GM19468 (cell line): ENCODE results near the gene NOLC1.
"Not testable (repeated sequence)": the region's sequence is repeated elsewhere in the genome, so short reads cannot be mapped to it uniquely, and the experiment has no call there.

Experiments used
- ATAC-seq: cut with Tn5 transposase; IDR thresholded peaks from one replicate; pipeline ENCODE4 v1.9.1; 2021; ENCODE audit warnings: mild to moderate bottlenecking, moderate library complexity, moderate number of reproducible peaks; ENCODE audit not compliant: unreplicated experiment; ENCODE audit errors: extremely low read depth

The NOLC1 gene

DNA sequence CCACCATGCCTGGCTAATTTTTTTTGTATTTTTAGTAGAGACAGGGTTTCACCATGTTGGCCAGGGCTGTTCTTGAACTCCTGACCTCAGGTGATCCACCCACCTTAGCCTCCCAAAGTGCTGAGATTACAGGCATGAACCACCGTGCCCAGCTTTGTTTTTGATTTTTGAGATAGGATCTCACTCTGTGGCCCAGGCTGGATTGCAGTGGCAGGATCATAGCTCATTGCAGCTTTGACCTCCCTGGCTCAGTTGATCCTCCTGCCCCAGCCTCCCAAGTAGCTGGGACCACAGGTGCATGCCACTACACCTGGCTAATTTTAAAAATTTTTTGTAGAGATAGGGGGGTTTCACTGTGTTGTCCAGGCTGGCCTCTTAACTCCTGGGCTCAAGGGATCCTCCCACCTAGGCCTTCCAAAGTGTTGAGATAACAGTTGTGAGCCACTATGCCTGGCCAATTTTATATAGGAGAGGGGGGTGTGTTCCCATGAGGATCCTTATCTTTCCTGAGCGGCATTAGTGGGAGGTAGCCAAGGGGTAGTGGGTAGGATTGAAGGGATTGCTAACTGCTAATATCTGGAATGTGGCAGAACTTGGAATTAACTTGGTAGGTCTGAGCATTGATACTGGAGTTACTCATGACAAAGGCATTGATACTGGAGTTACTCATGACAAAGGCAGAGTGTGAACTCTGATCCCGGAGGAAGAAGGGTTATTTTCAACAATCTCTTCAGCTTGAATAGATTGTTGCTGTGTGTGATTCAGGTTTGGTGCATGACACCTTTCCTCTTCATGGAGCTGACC lies 1.0 kb upstream of the NOLC1 start:
- ATAC-seq, result no peak

DNA sequence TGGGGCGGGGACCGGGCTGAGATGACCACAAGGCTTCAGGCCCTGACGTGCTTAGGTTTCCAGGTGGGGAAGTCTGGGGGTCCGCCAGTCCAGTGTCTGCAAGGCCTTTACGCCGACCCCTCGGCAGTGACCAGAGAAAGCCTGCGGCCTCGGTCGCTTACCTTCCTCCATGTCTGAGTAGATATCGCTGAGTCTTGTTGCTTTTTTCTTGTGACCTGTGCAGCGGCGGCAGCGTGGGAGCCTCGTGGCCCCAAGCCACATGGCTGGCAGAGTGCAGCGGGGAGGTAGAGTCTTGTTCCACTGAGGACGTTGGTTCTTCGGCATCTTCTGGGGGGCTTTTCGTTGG lies 329 bp downstream of the NOLC1 start:
- ATAC-seq, result no peak

DNA sequence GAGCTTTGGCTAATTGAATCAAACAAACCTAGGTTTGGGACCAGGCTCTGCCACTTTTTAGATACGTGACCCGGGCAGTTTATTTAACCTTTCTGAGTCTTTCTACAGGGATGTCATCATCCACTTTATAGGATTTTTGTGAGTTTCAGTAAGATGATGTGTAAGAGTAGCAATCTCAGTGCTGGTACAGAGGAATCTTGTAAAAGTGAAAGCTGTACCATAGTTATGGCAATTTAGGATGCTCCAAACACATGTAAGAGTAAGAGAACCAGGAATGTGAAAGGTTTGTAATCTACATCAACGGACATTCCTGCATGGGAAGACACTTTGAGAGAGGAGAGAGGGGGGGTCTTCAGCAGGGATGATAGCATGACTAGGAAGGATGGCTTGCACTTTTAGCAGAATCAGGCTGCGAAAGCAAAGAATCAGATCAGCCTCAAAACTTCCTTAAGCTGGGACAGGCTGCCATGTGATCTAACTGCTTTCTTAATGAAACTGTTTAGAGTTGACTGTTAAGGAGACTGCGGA lies 968 bp downstream of the NOLC1 start:
- ATAC-seq, result no peak

DNA sequence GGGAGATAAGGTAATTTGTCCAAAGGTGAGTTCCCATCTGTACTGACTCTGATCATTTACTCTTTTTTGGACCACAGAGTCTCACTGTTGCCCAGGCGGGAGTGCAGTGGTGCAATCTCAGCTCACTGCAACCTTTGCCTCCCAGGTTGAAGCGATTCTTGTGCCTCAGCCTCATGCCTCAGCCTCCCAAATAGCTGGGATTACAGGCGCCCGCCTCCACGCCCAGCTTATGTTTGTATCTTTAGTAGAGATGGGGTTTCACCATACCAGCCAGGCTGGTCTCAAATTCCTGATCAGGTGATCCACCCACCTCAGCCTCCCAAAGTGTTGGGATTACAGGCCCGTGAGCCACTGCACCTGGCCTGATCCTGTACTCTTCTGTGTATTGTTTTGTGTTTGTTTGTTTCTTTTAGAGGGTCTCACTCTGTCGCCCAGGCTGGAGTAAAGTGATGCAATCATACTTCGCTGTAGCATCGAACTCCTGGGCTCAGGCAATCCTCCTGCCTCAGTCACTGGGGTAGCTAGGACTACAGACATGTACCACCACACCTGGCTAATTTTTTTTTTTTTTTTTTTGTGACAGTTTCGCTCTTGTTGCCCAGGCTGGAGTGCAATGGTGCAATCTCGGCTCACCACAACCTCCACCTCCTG lies 2.4 kb downstream of the NOLC1 start:
- no peak for ATAC-seq

DNA sequence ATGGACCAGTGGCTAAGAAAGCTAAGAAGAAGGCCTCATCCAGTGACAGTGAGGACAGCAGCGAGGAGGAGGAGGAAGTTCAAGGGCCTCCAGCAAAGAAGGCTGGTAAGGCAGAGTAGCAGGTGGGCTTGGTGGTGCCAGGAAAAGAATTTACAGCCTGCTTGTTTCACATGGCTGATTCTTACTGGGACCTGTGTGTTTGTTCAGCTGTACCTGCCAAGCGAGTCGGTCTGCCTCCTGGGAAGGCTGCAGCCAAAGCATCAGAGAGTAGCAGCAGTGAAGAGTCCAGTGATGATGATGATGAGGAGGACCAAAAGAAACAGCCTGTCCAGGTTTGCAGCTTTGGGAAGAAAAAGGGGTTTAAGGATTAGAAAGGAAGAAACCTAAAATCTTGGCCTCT lies 5.0 kb downstream of the NOLC1 start:
- no peak for ATAC-seq

DNA sequence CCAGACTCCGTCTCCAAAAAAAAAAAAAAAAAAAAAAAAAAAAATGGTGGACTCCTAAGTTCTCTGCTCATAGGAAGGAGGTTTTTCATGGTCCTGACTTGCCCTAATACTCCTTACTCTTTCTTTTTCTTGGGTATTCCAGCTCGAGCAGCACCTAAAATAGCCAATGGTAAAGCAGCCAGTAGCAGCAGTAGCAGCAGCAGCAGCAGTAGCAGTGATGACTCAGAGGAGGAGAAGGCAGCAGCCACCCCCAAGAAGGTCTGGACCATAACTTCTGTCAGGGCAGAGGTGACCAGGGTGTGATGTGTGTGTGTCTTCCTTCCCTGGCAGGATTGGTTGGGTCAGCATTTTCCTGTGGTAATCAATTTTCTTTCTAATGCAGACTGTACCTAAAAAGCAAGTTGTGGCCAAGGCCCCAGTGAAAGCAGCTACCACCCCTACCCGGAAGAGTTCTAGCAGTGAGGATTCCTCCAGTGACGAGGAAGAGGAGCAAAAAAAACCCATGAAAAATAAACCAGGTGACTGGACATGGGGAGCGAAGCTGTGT lies 6.9 kb downstream of the NOLC1 start:
- no peak for ATAC-seq

DNA sequence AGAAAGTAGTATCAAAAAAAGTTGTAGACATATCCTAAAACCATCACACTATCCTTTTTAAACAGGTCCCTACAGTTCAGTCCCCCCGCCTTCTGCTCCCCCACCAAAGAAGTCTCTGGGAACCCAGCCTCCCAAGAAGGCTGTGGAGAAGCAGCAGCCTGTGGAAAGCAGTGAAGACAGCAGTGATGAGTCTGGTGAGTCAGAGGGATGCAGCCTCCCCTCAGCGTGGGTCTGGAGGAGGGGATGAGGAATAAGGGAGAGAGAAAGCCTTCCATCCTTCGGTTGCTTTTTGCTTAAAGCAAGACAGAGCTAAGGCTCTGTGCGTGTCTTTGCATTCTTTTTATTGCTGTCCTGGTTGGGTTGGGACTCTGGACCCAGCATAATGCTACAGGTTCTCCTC lies 7.6 kb downstream of the NOLC1 start:
- no peak for ATAC-seq

DNA sequence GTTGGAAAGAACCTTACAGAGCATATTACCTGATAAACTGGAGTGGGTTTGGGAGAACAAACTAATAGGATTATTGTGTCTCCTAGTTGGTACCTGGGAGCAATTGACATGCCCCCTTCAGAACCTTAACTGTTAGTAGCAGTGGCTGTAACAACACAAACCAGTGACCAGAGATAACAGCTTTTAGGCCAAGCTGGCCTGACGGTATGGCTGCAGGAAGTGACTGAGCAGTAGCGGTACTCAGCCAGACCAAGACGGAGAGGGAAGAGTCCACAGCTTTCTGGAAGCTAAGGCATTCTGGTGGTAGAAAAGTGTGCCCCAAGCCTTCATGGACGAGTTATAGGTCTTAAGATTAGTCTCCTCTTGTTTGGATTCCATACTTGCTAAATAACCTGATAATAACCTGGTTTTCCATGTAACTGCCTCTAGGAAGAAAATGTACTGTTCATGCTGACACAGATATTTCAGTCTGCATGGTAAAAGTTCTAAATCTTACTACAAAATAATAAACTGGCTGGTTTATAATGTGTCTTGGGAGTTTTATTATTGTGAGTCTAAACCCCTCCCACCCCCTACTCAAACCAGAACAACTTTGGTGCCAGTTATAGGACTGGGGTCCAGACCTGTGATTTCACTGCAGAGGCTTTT lies 11.3 kb downstream of the NOLC1 start:
- ATAC-seq, result no peak

DNA sequence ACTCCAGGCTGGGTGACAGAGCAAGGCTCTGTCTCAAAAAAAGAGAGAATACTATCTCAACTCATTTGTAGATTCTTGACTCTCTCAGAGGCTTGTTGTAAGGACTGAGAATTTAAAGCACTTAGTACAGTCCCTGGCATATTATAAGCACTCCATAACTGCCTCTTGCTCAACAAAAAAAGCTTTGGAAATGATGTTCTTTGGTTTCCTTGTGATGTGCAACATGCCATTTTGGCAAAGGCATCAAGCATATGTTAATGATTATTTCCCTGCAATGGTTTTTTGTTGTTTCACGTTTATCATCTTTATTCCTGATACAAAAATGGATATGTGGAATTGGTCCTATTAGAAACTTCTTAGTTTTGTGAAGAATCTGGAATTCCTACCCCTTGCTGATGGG lies 15.7 kb downstream of the NOLC1 start:
- ATAC-seq, result no peak

DNA sequence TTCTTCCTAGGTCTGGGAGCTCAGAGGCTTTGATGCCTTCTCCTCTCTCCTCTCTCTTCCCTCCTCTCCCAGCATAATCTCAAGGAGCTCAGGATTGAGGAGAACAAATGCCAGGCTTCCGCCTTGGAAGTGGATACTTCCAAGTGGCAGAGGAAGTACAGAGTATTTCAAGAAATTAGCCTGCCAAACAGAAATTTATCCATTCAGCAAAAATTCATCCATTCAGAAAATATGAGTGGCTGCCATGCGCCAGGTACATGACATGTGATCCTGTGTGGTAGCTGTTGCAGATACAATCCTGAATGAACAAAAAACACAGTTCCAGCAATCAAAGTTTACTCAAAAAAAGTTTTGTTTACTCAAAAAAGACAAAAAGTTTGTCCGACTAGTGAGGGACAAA lies 18.4 kb downstream of the NOLC1 start:
- no peak for ATAC-seq

DNA sequence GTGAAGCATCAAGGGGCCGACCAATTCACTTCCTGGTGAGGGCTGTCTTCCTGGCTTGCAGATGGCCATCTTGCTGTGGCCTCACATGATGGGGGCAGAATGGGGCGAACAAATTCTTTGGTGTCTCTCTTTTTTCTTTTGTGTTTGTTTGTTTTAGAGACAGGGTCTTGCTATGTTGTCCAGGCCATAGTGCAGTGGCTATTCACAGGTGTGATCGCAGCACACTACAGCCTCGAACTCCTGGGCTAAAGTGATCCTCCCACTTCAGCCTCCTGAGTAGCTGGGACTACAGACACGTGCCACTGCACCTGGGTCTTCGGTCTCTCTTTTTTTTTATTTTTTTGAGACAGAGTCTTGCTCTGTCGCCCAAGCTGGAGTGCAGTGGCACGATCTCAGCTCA lies 20.1 kb downstream of the NOLC1 start:
- ATAC-seq, result no peak

DNA sequence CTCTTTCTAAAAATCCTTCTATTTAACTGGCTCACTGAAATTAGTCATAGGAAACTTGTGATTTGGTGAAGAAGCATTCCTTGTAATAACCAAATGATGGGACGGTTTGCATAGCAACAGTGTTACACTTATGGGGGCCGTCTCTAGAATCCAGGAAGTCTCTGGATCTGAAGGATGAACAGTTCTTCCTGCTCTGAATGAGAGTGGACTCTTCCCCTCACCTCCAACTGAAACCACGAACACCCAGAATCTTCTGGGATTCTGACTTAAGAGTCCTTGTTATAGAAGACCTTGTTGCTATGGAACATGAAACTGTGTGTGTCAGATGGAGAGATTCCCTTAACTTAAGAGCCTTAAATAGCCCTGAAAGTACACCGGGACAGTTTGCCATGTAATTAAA lies 23.2 kb downstream of the NOLC1 start:
- ATAC-seq, result no peak

DNA sequence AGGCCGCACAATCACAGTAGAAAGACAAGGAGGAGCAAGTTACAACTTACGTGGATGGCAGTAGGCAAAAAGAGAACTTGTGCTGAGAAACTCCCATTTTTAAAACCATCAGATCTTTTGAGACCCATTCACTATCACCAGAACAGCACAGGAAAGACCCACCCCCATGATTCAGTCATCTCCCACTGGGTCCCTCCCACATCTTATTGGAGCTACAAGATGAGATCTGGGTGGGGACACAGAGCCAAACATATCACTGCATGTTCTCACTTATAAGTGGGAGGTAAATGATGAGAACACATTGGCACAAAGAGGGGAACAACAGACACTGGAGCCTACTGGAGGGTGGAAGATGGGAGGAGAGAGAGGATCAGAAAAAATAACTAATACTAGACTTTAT lies 32.4 kb downstream of the NOLC1 start:
- no peak for ATAC-seq

DNA sequence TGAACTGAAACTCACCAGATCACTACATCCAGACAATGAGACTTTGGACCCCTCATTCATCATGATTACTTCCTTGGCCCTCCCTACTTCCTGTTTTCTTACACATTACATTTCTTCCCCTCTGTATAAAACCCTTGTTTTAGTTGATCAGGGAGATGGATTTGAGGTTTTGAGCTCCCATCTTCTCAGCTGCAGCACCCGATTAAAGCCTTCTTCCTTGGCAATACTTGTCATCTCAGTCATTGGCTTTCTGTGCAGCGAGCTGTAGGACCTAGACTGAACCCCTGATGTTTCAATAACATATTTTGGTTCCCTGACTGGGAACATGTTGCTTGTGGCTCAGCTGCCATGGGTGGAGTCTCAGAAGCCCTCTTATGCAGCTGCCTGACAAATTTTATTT lies 33.1 kb downstream of the NOLC1 start:
- no peak for ATAC-seq

DNA sequence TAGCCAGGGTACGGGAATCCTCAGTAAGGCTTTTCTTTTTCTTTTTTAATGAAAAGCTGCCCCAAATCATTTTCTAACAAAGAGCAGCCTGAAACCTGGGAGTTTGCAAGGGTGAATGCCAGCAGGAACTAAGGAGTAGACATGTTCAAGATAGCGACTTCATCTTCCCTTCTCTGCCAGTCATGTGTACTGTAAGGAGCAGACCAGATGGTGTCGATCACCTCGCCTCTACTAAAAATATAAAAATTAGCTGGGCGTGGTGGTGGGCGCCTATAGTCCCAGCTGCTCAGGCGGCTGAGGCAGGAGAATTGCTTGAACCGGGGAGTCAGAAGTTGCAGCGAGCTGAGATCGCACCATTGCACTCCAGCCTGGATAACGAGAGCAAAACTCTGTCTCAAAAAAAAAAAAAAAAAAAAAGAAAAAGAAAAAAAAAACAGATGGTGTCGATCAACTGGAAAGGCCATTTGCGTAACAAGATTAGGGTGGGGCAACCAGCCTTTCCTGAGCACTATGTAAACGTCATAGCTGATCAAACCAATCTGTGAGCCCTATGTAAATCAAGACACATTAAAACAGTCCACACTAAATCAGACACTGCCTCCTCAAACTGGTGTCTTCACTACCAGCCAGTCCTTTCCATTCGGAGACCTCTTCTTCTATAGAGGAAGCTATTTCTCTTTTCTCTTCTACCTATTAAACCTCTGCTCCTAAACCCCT lies 33.8 kb downstream of the NOLC1 start:
- no peak for ATAC-seq

DNA sequence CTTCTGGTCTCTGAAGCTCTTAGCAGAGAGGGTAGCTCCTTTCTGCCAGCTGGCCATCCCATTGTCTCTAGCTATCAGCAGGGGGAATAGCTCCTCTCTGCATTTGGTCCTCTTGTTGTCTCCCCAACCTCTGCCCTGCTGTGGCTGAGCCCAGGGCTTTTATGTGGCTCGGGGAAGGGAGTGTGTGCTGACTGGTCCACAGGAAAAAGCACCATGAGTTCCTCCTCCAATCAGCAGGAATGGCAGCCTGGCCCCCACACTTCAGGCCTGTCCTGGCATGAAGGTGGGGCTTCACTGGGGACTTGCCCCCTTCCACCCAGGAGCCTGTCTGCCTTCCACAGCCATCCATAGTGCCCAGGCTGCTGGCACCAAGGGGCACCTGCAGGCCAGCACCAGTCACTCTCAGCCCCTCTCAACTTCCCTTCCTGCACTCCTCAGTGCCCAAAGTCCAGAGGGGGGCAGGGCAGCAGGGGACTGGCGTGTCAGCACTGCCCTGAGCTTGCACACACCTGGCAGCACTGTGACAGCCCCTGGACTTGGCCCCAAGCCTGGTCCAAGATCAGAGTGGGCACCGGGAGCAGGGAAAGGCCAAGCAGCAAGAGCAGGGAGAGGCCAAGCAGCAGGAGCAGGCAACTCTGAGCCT lies 36.2 kb downstream of the NOLC1 start:
- no peak for ATAC-seq

DNA sequence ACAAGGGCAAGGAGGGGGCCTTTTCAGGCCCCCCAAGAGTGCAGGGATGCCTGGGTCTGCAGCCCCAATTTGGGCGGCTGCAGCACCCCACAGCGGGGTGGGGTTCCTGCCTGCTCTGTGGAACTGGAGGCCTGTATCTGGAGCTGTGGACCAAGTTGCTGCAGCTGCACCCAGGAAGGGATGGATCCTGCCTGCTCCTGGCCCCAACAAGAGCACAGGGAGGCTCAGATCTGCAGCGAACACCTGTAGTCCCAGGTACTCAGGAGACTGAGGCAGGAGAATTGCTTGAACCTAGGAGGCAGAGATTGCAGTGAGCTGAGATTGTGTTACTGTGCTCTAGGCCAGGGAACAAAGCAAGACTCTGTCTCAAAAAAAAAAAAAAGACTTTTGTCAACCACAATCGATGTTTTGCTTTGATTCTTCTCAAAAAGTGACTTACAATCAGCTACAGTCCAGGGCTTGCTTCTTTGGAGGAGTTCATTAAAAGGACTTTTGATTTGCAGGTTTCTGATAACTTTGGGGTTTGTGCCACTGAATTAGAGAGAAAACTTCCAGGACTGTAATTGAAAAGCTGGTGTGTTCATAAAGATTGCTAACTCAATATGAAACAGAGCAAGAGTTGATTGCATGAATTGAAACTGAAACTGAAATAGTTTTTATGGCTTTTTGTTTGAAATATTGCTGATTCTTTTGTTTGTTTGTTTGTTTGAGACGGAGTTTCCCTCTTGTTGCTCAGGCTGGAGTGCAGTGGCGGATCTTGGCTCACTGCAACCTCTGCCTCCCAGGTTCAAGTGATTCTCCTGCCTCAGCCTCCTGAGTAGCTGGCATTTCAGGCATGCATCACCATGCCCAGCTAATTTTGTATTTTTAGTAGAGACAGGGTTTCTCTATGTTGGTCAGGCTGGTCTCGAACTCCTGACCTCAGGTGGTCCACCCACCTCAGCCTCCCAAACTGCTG lies 37.0 kb downstream of the NOLC1 start:
- ATAC-seq, result not testable (repeated sequence)

DNA sequence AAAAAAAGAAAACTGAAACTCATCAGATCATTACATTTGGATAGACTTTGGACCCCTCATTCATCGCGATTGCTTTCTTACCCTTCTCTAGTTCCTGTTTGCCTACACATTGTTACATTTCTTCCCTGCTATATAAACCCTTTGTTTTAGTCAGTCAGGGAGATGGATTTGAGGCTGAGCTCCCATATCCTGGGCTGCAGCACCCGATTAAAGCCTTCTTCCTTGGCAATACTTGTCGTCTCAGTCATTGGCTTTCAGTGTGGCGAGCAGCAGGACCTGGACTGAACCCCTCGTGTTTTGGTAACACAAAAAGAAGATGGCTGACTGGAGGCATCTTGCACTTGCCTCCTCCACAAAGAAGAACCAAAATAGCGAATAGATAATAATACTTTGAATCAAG lies 39.8 kb downstream of the NOLC1 start:
- no peak for ATAC-seq

DNA sequence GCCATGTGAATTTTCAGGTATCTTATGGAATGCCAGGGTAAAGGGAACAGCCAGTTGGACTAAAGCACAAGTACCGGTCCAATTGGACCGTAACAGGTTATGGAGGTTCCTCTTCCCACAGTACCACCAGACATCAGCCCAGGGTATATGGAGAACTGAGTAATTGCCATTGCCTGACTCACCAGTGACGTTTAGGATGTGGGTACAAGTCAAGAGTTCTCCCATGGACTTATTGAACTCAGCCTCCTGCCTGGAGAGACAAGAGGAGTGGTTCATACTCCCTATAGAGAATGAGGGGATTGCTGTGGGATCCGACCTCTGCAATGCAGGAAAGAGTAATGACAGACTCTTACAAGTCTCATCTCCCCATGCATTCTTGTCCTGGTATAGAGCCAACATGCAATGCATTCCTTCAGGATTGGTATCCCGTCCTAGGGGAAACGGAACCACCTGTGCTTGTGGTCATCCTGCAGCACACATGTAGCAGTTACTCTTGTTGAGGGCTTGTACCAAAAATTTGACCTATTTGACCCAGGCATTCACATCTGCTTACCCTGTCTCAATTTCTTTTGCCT lies 43.2 kb downstream of the NOLC1 start:
- no peak for ATAC-seq
